B cell (primary cell): ENCODE measurements around the gene NUCKS1. TPM values are rescaled to one million over a fixed set of nuclear protein-coding genes. Genes with fewer than 3 reads are reported as not detected.

Experiments used
- ATAC-seq: fragments of 200-7000 bp; cut with Tn5 transposase; one replicate; pipeline ENCODE4 v1.10.0; 2021; ENCODE audit warnings: low read depth, mild to moderate bottlenecking, moderate number of reproducible peaks, moderate library complexity
- CTCF ChIA-PET: fragments of 350-600 bp; sonication (Branson Sonifier 250); formaldehyde crosslinking; loops from one replicate; lab custom pipeline; 2021; ENCODE audit warnings: antibody characterized with exemption, inconsistent platforms; lab: Charles Lee
- POLR2A ChIA-PET: fragments of 350-600 bp; sonication (Branson Sonifier 250); formaldehyde crosslinking; loops from one replicate; lab custom pipeline; 2021; ENCODE audit warnings: antibody characterized with exemption; lab: Charles Lee
- DNase-seq: peaks from one replicate; pipeline ENCODE4 v3.0.0; 2013
- H2AFZ ChIP-seq: 2 replicates; pipeline ENCODE4 v1.6.1; 2012; ENCODE audit warnings: mild to moderate bottlenecking, low read depth, low read length; ENCODE audit not compliant: insufficient read depth, poor library complexity, severe bottlenecking
- H3K27ac ChIP-seq, 2 donors: 1 replicate in 1 of 2; 2 replicates in 1 of 2; pipeline ENCODE4 v1.5.1; 2012 to 2013; ENCODE audit warnings: low read length in 2 of 2, mild to moderate bottlenecking in 2 of 2, moderate library complexity in 1 of 2
- H3K27me3 ChIP-seq, 4 experiments: fragments of 200-600 bp in 1 of 4; sonication (generic) in 1 of 4; replicated peaks in 1 of 4; 1 replicate in 2 of 4; 2 replicates in 2 of 4; pipeline versions ENCODE4 v1.6.1 to v1.7.0; 2013 to 2016; ENCODE audit warnings: low read length in 3 of 4, mild to moderate bottlenecking in 2 of 4, mixed read lengths in 1 of 4, moderate library complexity in 1 of 4; ENCODE audit not compliant: insufficient read depth in 4 of 4, control insufficient read depth in 3 of 4; ENCODE audit errors: control extremely low read depth in 1 of 4
- H3K36me3 ChIP-seq, 2 experiments: replicated peaks in 1 of 2; 1 replicate in 1 of 2; 2 replicates in 1 of 2; pipeline versions ENCODE4 v1.6.1 to v1.7.1; 2013; ENCODE audit warnings: low read length in 1 of 2; ENCODE audit not compliant: insufficient read depth in 2 of 2, control insufficient read depth in 1 of 2; ENCODE audit errors: control extremely low read depth in 1 of 2, extremely low read depth in 1 of 2
- H3K4me1 ChIP-seq, 2 donors: fragments of 200-600 bp in 1 of 2; sonication (generic) in 1 of 2; 1 replicate in 1 of 2; 2 replicates in 1 of 2; pipeline versions ENCODE4 v1.5.1 to v1.6.1; 2013 to 2017; ENCODE audit warnings: low read length in 2 of 2; ENCODE audit not compliant: control insufficient read depth in 2 of 2, insufficient read depth in 2 of 2
- H3K4me2 ChIP-seq: replicated peaks from 2 replicates; pipeline ENCODE3; 2012; ENCODE audit warnings: mild to moderate bottlenecking, low read depth, low read length; ENCODE audit not compliant: poor library complexity, severe bottlenecking
- H3K4me3 ChIP-seq, 5 experiments: fragments of 200-600 bp in 1 of 5; sonication (generic) in 1 of 5; 1 replicate in 3 of 5; 2 replicates in 2 of 5; pipeline versions ENCODE4 v1.5.1 to v1.7.0; 2011 to 2016; ENCODE audit warnings: low read length in 4 of 5, mild to moderate bottlenecking in 4 of 5, low read depth in 2 of 5, control low read depth in 1 of 5, moderate library complexity in 1 of 5; ENCODE audit not compliant: insufficient read depth in 1 of 5; ENCODE audit errors: control extremely low read depth in 1 of 5, extremely low read depth in 1 of 5
- H3K79me2 ChIP-seq: fragments of 200-600 bp; sonication (generic); one replicate; pipeline ENCODE4 v1.6.0; 2016; ENCODE audit warnings: low read length; ENCODE audit not compliant: control insufficient read depth, insufficient read depth
- H3K9ac ChIP-seq: fragments of 200-600 bp; sonication (generic); 2 replicates; pipeline ENCODE4 v1.6.1; 2017; ENCODE audit warnings: mild to moderate bottlenecking, low read length, moderate library complexity
- H3K9me3 ChIP-seq, 3 donors: one replicate each; pipeline versions ENCODE4 v1.6.1 to v1.7.1; 2013; ENCODE audit warnings: low read length in 2 of 3; ENCODE audit not compliant: control insufficient read depth in 2 of 3, insufficient read depth in 1 of 3; ENCODE audit errors: control extremely low read depth in 1 of 3
- H4K20me1 ChIP-seq: 2 replicates; pipeline ENCODE4 v1.6.0; 2012; ENCODE audit warnings: mild to moderate bottlenecking, low read length; ENCODE audit not compliant: insufficient read depth, control insufficient read depth, poor library complexity, severe bottlenecking
- H3K27ac Mint-ChIP-seq: one replicate; pipeline ENCODE4 v1.8.0; 2021; ENCODE audit warnings: mixed read lengths
- H3K27me3 Mint-ChIP-seq: one replicate; pipeline ENCODE4 v1.8.0; 2021; ENCODE audit warnings: mixed read lengths
- H3K4me1 Mint-ChIP-seq: one replicate; pipeline ENCODE4 v1.8.0; 2021; ENCODE audit warnings: mixed read lengths
- H3K4me3 Mint-ChIP-seq: one replicate; pipeline ENCODE4 v1.8.0; 2021; ENCODE audit warnings: mixed read lengths
- H3K9me3 Mint-ChIP-seq: one replicate; pipeline ENCODE4 v1.8.0; 2022; ENCODE audit warnings: mixed read lengths; ENCODE audit not compliant: insufficient read depth
- EZH2 ChIP-seq: IDR thresholded peaks from 2 replicates; pipeline ENCODE4 v1.6.1; 2012; ENCODE audit warnings: borderline replicate concordance, low read depth, mild to moderate bottlenecking, moderate library complexity, low read length; ENCODE audit not compliant: insufficient read depth, poor library complexity, severe bottlenecking
- WGBS: methylation state at CpG from one replicate; pipeline ENCODE4 v1.1.5; 2013; ENCODE audit warnings: missing lambda C conversion rate; ENCODE audit not compliant: insufficient coverage; 5-methylcytosine and 5-hydroxymethylcytosine counted together
- intact Hi-C: fragments of 100-400 bp; cut with micrococcal nuclease; formaldehyde crosslinking; loops from one replicate; pipeline ENCODE4 v1.10.0; 2022
- polyA plus RNA-seq: library from polyadenylated mRNA; depleted of rRNA; stranded (reverse); fragments of >200 nt; gene quantifications from 2 replicates; pipeline ENCODE4 v1.2.3, GENCODE V29; 2012
- total RNA-seq, 2 donors: library from RNA; stranded (reverse); fragments of 120-200 nt in 1 of 2; gene quantifications; 1 replicate in 1 of 2; 2 replicates in 1 of 2; pipeline versions ENCODE4 v1.2.3 to v1.2.4, GENCODE V29; 2013 to 2022
- TF ChIP-seq, protein P1 (sequence below): fragments of 200-600 bp; IDR thresholded peaks from one replicate; pipeline ENCODE4 v1.8.0; 2022; ENCODE audit warnings: antibody characterized with exemption, mild to moderate bottlenecking

NUCKS1 gene
- total and polyA plus RNA-seq, 2 donors (not counting 1 experiment from before 2014, with no cell fraction given), result 6.5 to 90.1 TPM

DNA sequence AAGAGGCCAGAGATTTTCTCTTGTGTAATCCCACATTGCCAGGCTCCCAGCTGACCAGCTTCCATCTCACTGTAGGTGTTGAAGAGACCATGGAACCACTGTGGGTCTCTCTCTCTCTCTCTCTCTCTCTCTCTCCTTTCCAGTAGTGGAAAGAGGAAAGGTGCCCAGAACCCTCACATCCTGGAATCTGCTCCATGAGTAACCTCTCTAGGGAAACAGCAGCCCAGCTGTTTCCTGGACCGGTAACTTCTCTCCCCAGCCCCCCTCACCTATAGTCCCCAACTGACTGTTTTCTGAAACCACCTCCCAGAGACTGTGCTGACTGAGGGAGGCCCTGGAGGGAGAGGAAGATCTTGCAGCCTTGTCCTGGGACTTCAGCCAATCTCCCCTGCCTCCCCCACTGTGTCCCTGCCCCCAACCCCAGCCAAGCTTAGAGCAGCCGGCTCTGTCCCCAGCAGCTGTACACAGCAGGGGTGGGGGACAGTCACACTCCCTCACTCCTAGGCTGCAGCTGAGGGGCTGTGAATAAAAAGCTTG, 49.0 kb downstream of the NUCKS1 start:
- Histone ChIP-seq H2AFZ (no peak overlapping the region), H3K9ac (no peak overlapping the region), H3K4me1 (peaks cover 29 to 30% of the 10 kb centered on the region in 2 donors), H4K20me1 (no peaks in the 10 kb centered on the region), H3K36me3 (no peaks in the 10 kb centered on the region), H3K4me2 (no peak overlapping the region), H3K4me3 (no peak overlapping the region), H3K79me2 (no peaks in the 10 kb centered on the region), H3K27ac (no peak overlapping the region), H3K9me3 (no peaks in the 10 kb centered on the region), H3K27me3 (no peaks in the 10 kb centered on the region)
- no peak for TF ChIP-seq EZH2
- TF ChIP-seq, protein P1, sequence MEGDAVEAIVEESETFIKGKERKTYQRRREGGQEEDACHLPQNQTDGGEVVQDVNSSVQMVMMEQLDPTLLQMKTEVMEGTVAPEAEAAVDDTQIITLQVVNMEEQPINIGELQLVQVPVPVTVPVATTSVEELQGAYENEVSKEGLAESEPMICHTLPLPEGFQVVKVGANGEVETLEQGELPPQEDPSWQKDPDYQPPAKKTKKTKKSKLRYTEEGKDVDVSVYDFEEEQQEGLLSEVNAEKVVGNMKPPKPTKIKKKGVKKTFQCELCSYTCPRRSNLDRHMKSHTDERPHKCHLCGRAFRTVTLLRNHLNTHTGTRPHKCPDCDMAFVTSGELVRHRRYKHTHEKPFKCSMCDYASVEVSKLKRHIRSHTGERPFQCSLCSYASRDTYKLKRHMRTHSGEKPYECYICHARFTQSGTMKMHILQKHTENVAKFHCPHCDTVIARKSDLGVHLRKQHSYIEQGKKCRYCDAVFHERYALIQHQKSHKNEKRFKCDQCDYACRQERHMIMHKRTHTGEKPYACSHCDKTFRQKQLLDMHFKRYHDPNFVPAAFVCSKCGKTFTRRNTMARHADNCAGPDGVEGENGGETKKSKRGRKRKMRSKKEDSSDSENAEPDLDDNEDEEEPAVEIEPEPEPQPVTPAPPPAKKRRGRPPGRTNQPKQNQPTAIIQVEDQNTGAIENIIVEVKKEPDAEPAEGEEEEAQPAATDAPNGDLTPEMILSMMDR, result no peak
- no CpG with 5 or more reads among the region's 2 CpGs for WGBS
- POLR2A ChIA-PET, result interaction anchor here (0.6 kb wide), 2 partner anchors 78 to 1162 kb away, joined by 3 to 5 read pairs; no protein-coding TSS in a partner anchor
- intact Hi-C loops, result no loop called here
- DNase-seq, result no peak
- no peak for ATAC-seq
- H3K27me3 Mint-ChIP-seq, result no peaks in the 10 kb centered on the region
- H3K4me1 Mint-ChIP-seq, result peaks cover 21% of the 10 kb centered on the region
- no peak overlapping the region for H3K4me3 Mint-ChIP-seq
- H3K9me3 Mint-ChIP-seq, result no peaks in the 10 kb centered on the region
- H3K27ac Mint-ChIP-seq, result no peak overlapping the region
- CTCF ChIA-PET, result interaction anchor here (1.2 to 16.3 kb wide), 3 partner anchors 11 to 405 kb away, joined by 3 to 943 read pairs (median 68); no protein-coding TSS in a partner anchor

DNA sequence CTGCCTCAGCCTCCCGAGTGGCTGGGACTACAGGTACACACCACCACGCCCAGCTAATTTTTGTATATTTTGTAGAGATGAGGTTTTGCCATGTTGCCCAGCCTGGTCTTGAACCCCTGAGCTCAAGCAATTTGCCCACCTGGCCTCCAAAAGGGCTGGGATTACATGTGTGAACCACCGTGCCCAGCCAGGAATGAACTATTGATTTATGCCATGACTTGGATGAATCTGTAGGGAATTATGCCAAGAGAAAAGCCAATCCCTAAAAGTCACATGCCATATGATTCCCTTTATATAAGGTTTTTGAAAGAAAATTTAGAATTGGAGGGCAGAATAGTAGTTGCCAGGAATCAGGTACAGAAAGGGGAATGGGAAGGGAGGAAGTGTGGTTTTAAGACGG, 50.6 kb downstream of the NUCKS1 start:
- DNase-seq (no peak), ATAC-seq (no peak)
- H3K27me3 ChIP-seq, result no peaks in the 10 kb centered on the region
- no peak overlapping the region for H3K4me2 ChIP-seq
- Mint-ChIP-seq H3K27ac (no peak overlapping the region), H3K4me3 (no peak overlapping the region), H3K27me3 (no peaks in the 10 kb centered on the region), H3K4me1 (peaks cover 13% of the 10 kb centered on the region), H3K9me3 (no peaks in the 10 kb centered on the region)
- H3K9ac ChIP-seq, result no peak overlapping the region
- CTCF ChIA-PET, result interaction anchor here (7.6 kb wide), 1 partner anchor 12 kb away, joined by 68 read pairs; no protein-coding TSS in a partner anchor
- H3K27ac ChIP-seq, result no peak overlapping the region
- peaks cover 18 to 19% of the 10 kb centered on the region in 2 donors for H3K4me1 ChIP-seq
- no peaks in the 10 kb centered on the region for H3K9me3 ChIP-seq
- intact Hi-C loops, result no loop called here
- POLR2A ChIA-PET, result no interaction called here
- no peak overlapping the region for H2AFZ ChIP-seq
- H4K20me1 ChIP-seq, result no peaks in the 10 kb centered on the region
- no peak overlapping the region for H3K4me3 ChIP-seq
- WGBS, result 100% methylated on average over 2 of the region's 4 CpGs
- no peak for TF ChIP-seq EZH2
- TF ChIP-seq, protein P1, result no peak
- H3K36me3 ChIP-seq, result no peaks in the 10 kb centered on the region
- H3K79me2 ChIP-seq, result no peaks in the 10 kb centered on the region
